ENCODE results near the gene LAMA4. TPM values are rescaled to one million over a fixed set of nuclear protein-coding genes. Genes with fewer than 3 reads are reported as not detected.
A peak's percentile ranks its signal among the peaks of the same experiment; 100 is the strongest.

Gene LAMA4
- total RNA-seq, 1 donor from 2014 or later, result 0.56 TPM

DNA sequence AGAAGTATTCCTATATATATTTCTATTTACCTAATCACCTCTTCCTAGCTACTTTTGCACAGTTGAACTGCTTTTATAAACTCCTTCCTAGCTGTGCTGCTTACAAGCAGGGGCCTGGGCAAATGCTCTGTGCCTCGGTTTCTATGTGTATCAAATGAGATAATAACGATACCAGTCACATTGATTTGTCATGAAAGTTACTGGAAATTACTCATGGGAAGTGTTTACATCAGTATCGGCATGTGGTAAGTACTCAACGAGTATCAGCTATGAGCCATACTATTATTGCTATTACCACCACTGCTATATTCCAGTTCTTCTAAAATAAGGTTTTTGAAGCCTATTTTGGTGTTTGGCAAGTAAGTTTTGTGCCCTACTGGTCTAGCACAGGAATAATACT is 4.9 kb downstream of the LAMA4 start:
- no peak for TF ChIP-seq EZH2 (IDR thresholded peaks at IDR 0.05)
- TF ChIP-seq, protein P1, sequence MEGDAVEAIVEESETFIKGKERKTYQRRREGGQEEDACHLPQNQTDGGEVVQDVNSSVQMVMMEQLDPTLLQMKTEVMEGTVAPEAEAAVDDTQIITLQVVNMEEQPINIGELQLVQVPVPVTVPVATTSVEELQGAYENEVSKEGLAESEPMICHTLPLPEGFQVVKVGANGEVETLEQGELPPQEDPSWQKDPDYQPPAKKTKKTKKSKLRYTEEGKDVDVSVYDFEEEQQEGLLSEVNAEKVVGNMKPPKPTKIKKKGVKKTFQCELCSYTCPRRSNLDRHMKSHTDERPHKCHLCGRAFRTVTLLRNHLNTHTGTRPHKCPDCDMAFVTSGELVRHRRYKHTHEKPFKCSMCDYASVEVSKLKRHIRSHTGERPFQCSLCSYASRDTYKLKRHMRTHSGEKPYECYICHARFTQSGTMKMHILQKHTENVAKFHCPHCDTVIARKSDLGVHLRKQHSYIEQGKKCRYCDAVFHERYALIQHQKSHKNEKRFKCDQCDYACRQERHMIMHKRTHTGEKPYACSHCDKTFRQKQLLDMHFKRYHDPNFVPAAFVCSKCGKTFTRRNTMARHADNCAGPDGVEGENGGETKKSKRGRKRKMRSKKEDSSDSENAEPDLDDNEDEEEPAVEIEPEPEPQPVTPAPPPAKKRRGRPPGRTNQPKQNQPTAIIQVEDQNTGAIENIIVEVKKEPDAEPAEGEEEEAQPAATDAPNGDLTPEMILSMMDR (IDR thresholded peaks at IDR 0.05), result no peak
- no peak for TF ChIP-seq EZH2phosphoT487 (IDR thresholded peaks at IDR 0.05)
- H3K27ac ChIP-seq, result no peak overlapping the region
- H3K79me2 ChIP-seq (ENCODE audit: low read depth), result no peaks in the 10 kb centered on the region
- no peak overlapping the region for H3K9ac ChIP-seq
- H3K4me3 Mint-ChIP-seq, result no peak overlapping the region
- H3K4me3 ChIP-seq, result no peak overlapping the region
- H3F3A ChIP-seq (ENCODE audit: low read depth), result no peaks in the 10 kb centered on the region
- H3K36me3 Mint-ChIP-seq, result peaks cover 2% of the 10 kb centered on the region
- H4K20me1 ChIP-seq (ENCODE audit: low read depth), result no peaks in the 10 kb centered on the region
- DNase-seq (ENCODE audit: low spot score), result no peak
- H3K9me3 ChIP-seq (ENCODE audit: low read depth), result no peaks in the 10 kb centered on the region
- peaks cover 27% of the 10 kb centered on the region for H3K27me3 ChIP-seq
- no peak overlapping the region for H2AFZ ChIP-seq (replicated peaks)
- H3K4me1 Mint-ChIP-seq, result peaks cover 16% of the 10 kb centered on the region
- peaks cover 3% of the 10 kb centered on the region for H3K27me3 Mint-ChIP-seq (ENCODE audit: insufficient read depth, low read depth)
- no peaks in the 10 kb centered on the region for H3K9me3 Mint-ChIP-seq
- peak overlapping the region; percentile 86 for H3K27ac Mint-ChIP-seq
- no peaks in the 10 kb centered on the region for H3K36me3 ChIP-seq
- H3K4me2 ChIP-seq, result no peak overlapping the region
- H3K4me1 ChIP-seq, result peaks cover 6% of the 10 kb centered on the region

DNA sequence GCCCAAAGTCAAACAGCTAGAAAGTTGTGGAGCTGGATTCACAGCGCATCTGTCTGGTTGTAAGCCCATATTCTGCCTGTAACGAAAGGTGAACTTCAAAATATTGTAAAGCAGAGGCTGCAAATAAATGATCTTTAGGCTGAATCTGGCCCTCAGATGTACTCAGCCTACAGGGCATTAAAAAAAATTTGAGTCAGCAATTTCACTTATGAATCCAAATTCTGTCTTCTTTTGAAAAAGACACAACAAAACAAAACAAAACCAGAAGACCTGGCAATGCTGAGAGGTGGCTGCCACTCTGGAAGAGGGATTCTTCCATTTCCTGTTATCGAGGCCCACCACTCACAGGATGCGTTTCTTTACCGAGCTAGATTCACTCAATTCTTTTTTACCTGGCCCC is 7.1 kb downstream of the LAMA4 start:
- Mint-ChIP-seq H3K4me1 (peaks cover 3% of the 10 kb centered on the region), H3K36me3 (peaks cover 2% of the 10 kb centered on the region), H3K4me3 (no peak overlapping the region), H3K27ac (no peak overlapping the region), H3K9me3 (no peaks in the 10 kb centered on the region), H3K27me3 (ENCODE audit: insufficient read depth, low read depth) (peaks cover 3% of the 10 kb centered on the region)
- H3K9ac ChIP-seq, result no peak overlapping the region
- no peak for DNase-seq (ENCODE audit: low spot score)
- TF ChIP-seq, protein P1 (IDR thresholded peaks at IDR 0.05), result no peak
- H3K4me2 ChIP-seq, result no peak overlapping the region
- H3K4me3 ChIP-seq, result no peak overlapping the region
- H3K27me3 ChIP-seq, result peaks cover 4% of the 10 kb centered on the region
- H4K20me1 ChIP-seq (ENCODE audit: low read depth), result no peaks in the 10 kb centered on the region
- no peaks in the 10 kb centered on the region for H3K36me3 ChIP-seq
- H3F3A ChIP-seq (ENCODE audit: low read depth), result no peaks in the 10 kb centered on the region
- H2AFZ ChIP-seq (replicated peaks), result no peak overlapping the region
- no peak overlapping the region for H3K27ac ChIP-seq
- no peaks in the 10 kb centered on the region for H3K9me3 ChIP-seq (ENCODE audit: low read depth)
- H3K79me2 ChIP-seq (ENCODE audit: low read depth), result no peaks in the 10 kb centered on the region
- H3K4me1 ChIP-seq, result no peaks in the 10 kb centered on the region

DNA sequence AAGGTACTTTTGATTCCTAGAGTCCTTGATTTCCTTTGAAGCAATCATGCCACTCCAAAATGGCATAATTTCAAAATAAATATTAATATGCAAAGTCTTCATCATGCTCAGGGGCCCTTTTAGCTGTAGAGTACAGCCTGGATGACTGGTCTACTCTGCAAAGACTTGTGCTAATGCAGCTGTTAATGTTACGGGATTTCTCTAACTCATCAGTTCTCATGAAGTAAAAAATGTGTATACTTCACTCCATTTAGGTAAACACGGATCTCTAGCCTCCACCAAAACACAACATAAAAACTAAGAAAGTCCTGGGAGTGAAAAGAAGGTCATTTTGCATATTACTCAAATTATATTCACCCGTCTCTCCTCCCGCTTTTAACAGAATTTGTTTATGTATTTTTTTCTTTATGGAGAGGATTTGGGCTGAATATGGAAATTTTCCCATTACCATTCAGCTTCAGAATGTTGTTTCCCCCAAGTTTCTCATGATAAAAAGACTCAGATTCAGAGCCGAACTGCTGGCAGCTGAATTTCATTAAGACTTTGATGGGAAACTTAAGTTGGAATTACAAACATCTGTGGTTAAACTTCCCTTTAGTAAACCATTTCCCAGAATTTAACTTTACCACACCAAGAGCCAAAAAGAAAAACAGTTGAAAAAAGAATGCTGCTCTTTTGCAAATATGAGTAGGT is 8.7 kb downstream of the LAMA4 start:
- Mint-ChIP-seq H3K9me3 (no peaks in the 10 kb centered on the region), H3K4me3 (no peak overlapping the region), H3K4me1 (peaks cover 3% of the 10 kb centered on the region), H3K36me3 (no peaks in the 10 kb centered on the region), H3K27ac (peak overlapping the region; percentile 23), H3K27me3 (ENCODE audit: insufficient read depth, low read depth) (peaks cover 3% of the 10 kb centered on the region)
- TF ChIP-seq EZH2 (IDR thresholded peaks at IDR 0.05) (no peak), EZH2phosphoT487 (IDR thresholded peaks at IDR 0.05) (no peak)
- TF ChIP-seq, protein P1 (IDR thresholded peaks at IDR 0.05), result no peak
- no peaks in the 10 kb centered on the region for H3K27me3 ChIP-seq
- no peak for DNase-seq (ENCODE audit: low spot score)
- no peaks in the 10 kb centered on the region for H3K4me1 ChIP-seq
- no peaks in the 10 kb centered on the region for H3K9me3 ChIP-seq (ENCODE audit: low read depth)
- no peak overlapping the region for H2AFZ ChIP-seq (replicated peaks)
- no peaks in the 10 kb centered on the region for H3K36me3 ChIP-seq
- H3F3A ChIP-seq (ENCODE audit: low read depth), result no peaks in the 10 kb centered on the region
- H3K4me2 ChIP-seq, result no peak overlapping the region
- H3K79me2 ChIP-seq (ENCODE audit: low read depth), result no peaks in the 10 kb centered on the region
- no peaks in the 10 kb centered on the region for H4K20me1 ChIP-seq (ENCODE audit: low read depth)
- H3K27ac ChIP-seq, result no peak overlapping the region
- H3K9ac ChIP-seq, result no peak overlapping the region
- no peak overlapping the region for H3K4me3 ChIP-seq

Measured in neural progenitor cell (in vitro differentiated cells).